HG03135 (cell line): ENCODE measurements around the gene YIPF7.
A peak's percentile ranks its signal among the peaks of the same experiment; 100 is the strongest.

ENCODE experiments used
- ATAC-seq: cut with Tn5 transposase; IDR thresholded peaks from one replicate; pipeline ENCODE4 v1.9.1; 2021; ENCODE audit warnings: mild to moderate bottlenecking, moderate library complexity; ENCODE audit not compliant: unreplicated experiment

Gene YIPF7

GRCh38 chr4:44651425-44651824 is at the start of gene YIPF7:
Gene YIPF7 (minus strand): TSS chr4:44651625. CDS start chr4:44650100, 1,525 bp downstream.
- no peak for ATAC-seq

- no peak for ATAC-seq
Observed at GRCh38 chr4:44701037-44701436, 49.6 kb upstream of the YIPF7 start.

GRCh38 chr4:44700427-44700826 is 49.0 kb upstream of the YIPF7 start:
- no peak for ATAC-seq

GRCh38 chr4:44684648-44685047 is 33.2 kb upstream of the YIPF7 start:
- no peak for ATAC-seq

GRCh38 chr4:44679060-44679459 is 27.6 kb upstream of the YIPF7 start:
- peak; percentile 7 for ATAC-seq

- peak; percentile 98 for ATAC-seq
Observed at GRCh38 chr4:44678094-44679041, 26.9 kb upstream of the YIPF7 start, which contains the start of gene GUF1. Gene GUF1 (plus strand): TSS chr4:44678420. CDS start chr4:44678623, 203 bp downstream.

GRCh38 chr4:44675366-44675765 is 23.9 kb upstream of the YIPF7 start:
- ATAC-seq = no peak

GRCh38 chr4:44674471-44674870 is 23.0 kb upstream of the YIPF7 start:
- ATAC-seq = no peak

GRCh38 chr4:44671636-44672035 is 20.2 kb upstream of the YIPF7 start:
- ATAC-seq = no peak

- no peak for ATAC-seq
Observed at GRCh38 chr4:44670506-44671199, 19.2 kb upstream of the YIPF7 start.

GRCh38 chr4:44668526-44668925 is 17.1 kb upstream of the YIPF7 start:
- ATAC-seq = no peak

GRCh38 chr4:44663539-44664263 is 12.3 kb upstream of the YIPF7 start:
- no peak for ATAC-seq

- no peak for ATAC-seq
Observed at GRCh38 chr4:44662623-44663005, 11.2 kb upstream of the YIPF7 start.

GRCh38 chr4:44661940-44662622 is 10.7 kb upstream of the YIPF7 start:
- no peak for ATAC-seq

GRCh38 chr4:44660396-44660795 is 9.0 kb upstream of the YIPF7 start:
- ATAC-seq = no peak

GRCh38 chr4:44652002-44652401 is 577 bp upstream of the YIPF7 start:
- ATAC-seq = no peak

GRCh38 chr4:44646151-44646550 is 5.3 kb downstream of the YIPF7 start:
- ATAC-seq = no peak

- no peak for ATAC-seq
Observed at GRCh38 chr4:44638091-44638490, 13.3 kb downstream of the YIPF7 start.

GRCh38 chr4:44632733-44633132 is 18.7 kb downstream of the YIPF7 start:
- no peak for ATAC-seq

- ATAC-seq = no peak
Observed at GRCh38 chr4:44632089-44632488, 19.3 kb downstream of the YIPF7 start.
